Measurements from ENCODE around the gene IL12A.

DNA sequence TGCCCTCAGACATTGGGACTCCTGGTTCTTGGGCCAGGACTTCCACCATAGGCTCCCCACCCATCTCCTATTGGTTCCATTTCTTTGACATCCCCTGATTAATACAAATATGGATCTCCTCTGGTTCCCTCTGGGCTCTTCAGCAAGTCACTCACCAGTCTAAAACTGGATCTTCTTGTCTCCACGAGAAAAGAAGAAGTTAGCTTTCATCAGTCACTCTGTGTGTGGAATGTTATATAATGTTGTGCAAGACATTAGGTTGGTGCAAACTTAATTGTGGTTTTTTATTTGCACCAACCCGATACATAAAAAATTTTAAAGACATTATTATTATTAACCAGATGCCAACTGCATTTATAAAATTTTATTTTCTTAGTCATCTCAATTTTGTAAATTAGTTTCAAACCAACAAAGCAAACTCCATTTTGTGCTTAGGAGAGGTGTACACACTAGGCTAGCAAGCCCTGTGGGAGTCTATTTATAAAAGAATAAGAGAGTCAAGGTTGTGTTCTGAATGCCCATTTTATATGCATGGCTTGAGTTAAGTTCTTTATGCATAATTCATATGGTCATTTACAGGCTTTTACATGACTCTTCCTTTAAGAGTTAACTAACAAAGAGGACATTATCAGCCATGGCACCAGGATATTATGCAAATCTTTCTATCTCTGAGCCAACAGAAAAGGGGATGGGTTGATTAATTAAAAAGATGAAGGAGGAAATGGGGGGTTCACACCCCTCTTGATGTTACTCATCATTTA, 35.1 kb upstream of the IL12A start:
- no peak for TF ChIP-seq POLR2AphosphoS5 (IDR thresholded peaks at IDR 0.05; ENCODE audit: low read depth, low read length)
- no peak for TF ChIP-seq SPI1 (IDR thresholded peaks at IDR 0.05; ENCODE audit: low read depth, low read length)
- no peak for TF ChIP-seq POLR2A (IDR thresholded peaks at IDR 0.05; ENCODE audit: low read depth, low read length)

All from GM12891 (cell line).